H9 (cell line): ENCODE data around the gene DPEP3. TPM values are rescaled to one million over a fixed set of nuclear protein-coding genes. Genes with fewer than 3 reads are reported as not detected.

Source experiments
- DNase-seq: peaks from one replicate; pipeline ENCODE4 v3.0.0-alpha.2; 2017
- H2AFZ ChIP-seq: one replicate; pipeline ENCODE4 v1.6.1; 2013; ENCODE audit warnings: mild to moderate bottlenecking, low read length, control low read depth, moderate library complexity
- H2AK5ac ChIP-seq: 2 replicates; pipeline ENCODE4 v1.6.1; 2013; ENCODE audit warnings: low read length, control low read depth, mixed read lengths; ENCODE audit not compliant: insufficient read length
- H2BK120ac ChIP-seq: one replicate; pipeline ENCODE4 v1.6.1; 2013; ENCODE audit warnings: low read depth, mild to moderate bottlenecking, low read length, control low read depth, inconsistent platforms; ENCODE audit not compliant: poor library complexity, severe bottlenecking
- H2BK12ac ChIP-seq: 2 replicates; pipeline ENCODE4 v1.6.1; 2013; ENCODE audit warnings: low read length, control low read depth, mixed read lengths, low read depth; ENCODE audit not compliant: insufficient read length
- H2BK15ac ChIP-seq: 2 replicates; pipeline ENCODE4 v1.6.1; 2013; ENCODE audit warnings: low read depth, low read length, control low read depth
- H2BK20ac ChIP-seq: one replicate; pipeline ENCODE4 v1.6.1; 2013; ENCODE audit warnings: low read depth, mild to moderate bottlenecking, low read length, control low read depth, inconsistent platforms; ENCODE audit not compliant: poor library complexity, severe bottlenecking
- H2BK5ac ChIP-seq: 2 replicates; pipeline ENCODE4 v1.6.1; 2013; ENCODE audit warnings: low read length, control low read depth, mixed read lengths; ENCODE audit not compliant: insufficient read length
- H3K14ac ChIP-seq: 2 replicates; pipeline ENCODE4 v1.6.1; 2013; ENCODE audit warnings: low read length, control low read depth; ENCODE audit not compliant: insufficient read depth
- H3K18ac ChIP-seq: 2 replicates; pipeline ENCODE4 v1.6.1; 2013; ENCODE audit warnings: low read depth, mild to moderate bottlenecking, mixed read lengths, low read length, control low read depth; ENCODE audit not compliant: insufficient read length
- H3K23ac ChIP-seq: 2 replicates; pipeline ENCODE4 v1.6.1; 2013; ENCODE audit warnings: low read length, control low read depth, mixed read lengths, low read depth; ENCODE audit not compliant: insufficient read length
- H3K23me2 ChIP-seq: 2 replicates; pipeline ENCODE4 v1.6.1; 2013; ENCODE audit warnings: low read depth, mild to moderate bottlenecking, mixed read lengths, low read length, control low read depth; ENCODE audit not compliant: insufficient read length, poor library complexity, severe bottlenecking
- H3K27ac ChIP-seq: 2 replicates; pipeline ENCODE4 v1.5.1; 2013; ENCODE audit warnings: low read length, control low read depth, mixed read lengths, low read depth; ENCODE audit not compliant: insufficient read length
- H3K27me3 ChIP-seq: 2 replicates; pipeline ENCODE4 v1.6.1; 2013; ENCODE audit warnings: low read length, control low read depth, inconsistent platforms; ENCODE audit not compliant: insufficient read depth
- H3K4ac ChIP-seq: 2 replicates; pipeline ENCODE4 v1.6.1; 2013; ENCODE audit warnings: low read depth, mild to moderate bottlenecking, control low read depth, inconsistent platforms, low read length, moderate library complexity
- H3K4me1 ChIP-seq: 2 replicates; pipeline ENCODE4 v1.6.1; 2013; ENCODE audit warnings: low read length, control low read depth, inconsistent platforms; ENCODE audit not compliant: insufficient read depth
- H3K4me2 ChIP-seq: 2 replicates; pipeline ENCODE4 v1.6.1; 2013; ENCODE audit warnings: low read length, control low read depth, mixed read lengths; ENCODE audit not compliant: insufficient read length, insufficient read depth
- H3K56ac ChIP-seq: 2 replicates; pipeline ENCODE4 v1.6.1; 2013; ENCODE audit warnings: low read depth, mild to moderate bottlenecking, mixed read lengths, low read length, control low read depth; ENCODE audit not compliant: insufficient read length
- H3K79me1 ChIP-seq: 2 replicates; pipeline ENCODE4 v1.6.1; 2013; ENCODE audit warnings: low read depth, mild to moderate bottlenecking, moderate library complexity, low read length, control low read depth, inconsistent platforms; ENCODE audit not compliant: insufficient read depth, poor library complexity, severe bottlenecking
- H3K79me2 ChIP-seq: 2 replicates; pipeline ENCODE4 v1.6.1; 2013; ENCODE audit warnings: low read length, control low read depth, inconsistent platforms; ENCODE audit not compliant: insufficient read depth
- H3K9ac ChIP-seq: 2 replicates; pipeline ENCODE4 v1.6.1; 2013; ENCODE audit warnings: low read length, control low read depth, mixed read lengths; ENCODE audit not compliant: insufficient read length; ENCODE audit errors: extremely low read depth
- H3K9me3 ChIP-seq: one replicate; pipeline ENCODE4 v1.6.1; 2013; ENCODE audit warnings: low read depth, low read length, inconsistent platforms; ENCODE audit not compliant: control insufficient read depth
- H3T11ph ChIP-seq: one replicate; pipeline ENCODE4 v1.6.1; 2013; ENCODE audit warnings: mild to moderate bottlenecking, low read length, control low read depth, inconsistent platforms
- H4K20me1 ChIP-seq: one replicate; pipeline ENCODE4 v1.6.1; 2013; ENCODE audit not compliant: control insufficient read depth, insufficient read length, insufficient read depth
- H4K5ac ChIP-seq: 2 replicates; pipeline ENCODE4 v1.6.1; 2013; ENCODE audit warnings: low read depth, mild to moderate bottlenecking, mixed read lengths, low read length, control low read depth; ENCODE audit not compliant: insufficient read length
- H4K8ac ChIP-seq: replicated peaks from 2 replicates; pipeline ENCODE4 v1.6.1; 2013; ENCODE audit warnings: low read length, control low read depth, mixed read lengths, low read depth; ENCODE audit not compliant: insufficient read length
- H4K91ac ChIP-seq: 2 replicates; pipeline ENCODE4 v1.6.1; 2013; ENCODE audit warnings: low read depth, mild to moderate bottlenecking, moderate library complexity, mixed read lengths, low read length, control low read depth; ENCODE audit not compliant: insufficient read length
- H3K27ac Mint-ChIP-seq, 3 experiments: 2 replicates in 2 of 3; 3 replicates in 1 of 3; pipeline ENCODE4 v1.8.0; 2020 to 2021; ENCODE audit warnings: mixed read lengths in 3 of 3, mild to moderate bottlenecking in 1 of 3, moderate library complexity in 1 of 3
- H3K27me3 Mint-ChIP-seq: 2 replicates; pipeline ENCODE4 v1.8.0; 2021; ENCODE audit warnings: low read depth, mild to moderate bottlenecking, moderate library complexity, mixed read lengths
- H3K36me3 Mint-ChIP-seq, 3 experiments: 2 replicates in 2 of 3; 3 replicates in 1 of 3; pipeline ENCODE4 v1.8.0; 2020 to 2021; ENCODE audit warnings: low read depth in 3 of 3, mixed read lengths in 3 of 3; ENCODE audit not compliant: insufficient read depth in 1 of 3
- H3K4me1 Mint-ChIP-seq, 2 experiments: 2 replicates each; pipeline ENCODE4 v1.8.0; 2020; ENCODE audit warnings: mixed read lengths in 2 of 2
- H3K4me3 Mint-ChIP-seq, 2 experiments: 2 replicates in 1 of 2; 3 replicates in 1 of 2; pipeline ENCODE4 v1.8.0; 2020 to 2021; ENCODE audit warnings: mild to moderate bottlenecking in 2 of 2, mixed read lengths in 2 of 2, moderate library complexity in 1 of 2
- H3K9me3 Mint-ChIP-seq, 2 experiments: 2 replicates in 1 of 2; 3 replicates in 1 of 2; pipeline ENCODE4 v1.8.0; 2020; ENCODE audit warnings: mild to moderate bottlenecking in 2 of 2, mixed read lengths in 2 of 2, moderate library complexity in 1 of 2
- WGBS: extraction: QIAGEN DNeasy Blood & Tissue Kit; methylation state at CpG from one replicate; pipeline ENCODE4 v1.1.7; 2013; ENCODE audit warnings: missing lambda C conversion rate, low lambda C conversion rate, mixed read lengths; ENCODE audit not compliant: insufficient read length; ENCODE audit errors: extremely low coverage; 5-methylcytosine and 5-hydroxymethylcytosine counted together
- total RNA-seq: library from RNA; stranded (reverse); gene quantifications from 2 replicates; pipeline ENCODE4 v1.2.1, GENCODE V29; 2021
- TF ChIP-seq, protein P1 (sequence below): fragments of 200-600 bp; sonication (generic); conservative IDR thresholded peaks from 3 replicates; pipeline ENCODE4 v1.8.0; 2021; ENCODE audit warnings: antibody characterized with exemption, mild to moderate bottlenecking

The DPEP3 gene
- total RNA-seq, 1 experiment from 2014 or later = 0.68 TPM

DNA sequence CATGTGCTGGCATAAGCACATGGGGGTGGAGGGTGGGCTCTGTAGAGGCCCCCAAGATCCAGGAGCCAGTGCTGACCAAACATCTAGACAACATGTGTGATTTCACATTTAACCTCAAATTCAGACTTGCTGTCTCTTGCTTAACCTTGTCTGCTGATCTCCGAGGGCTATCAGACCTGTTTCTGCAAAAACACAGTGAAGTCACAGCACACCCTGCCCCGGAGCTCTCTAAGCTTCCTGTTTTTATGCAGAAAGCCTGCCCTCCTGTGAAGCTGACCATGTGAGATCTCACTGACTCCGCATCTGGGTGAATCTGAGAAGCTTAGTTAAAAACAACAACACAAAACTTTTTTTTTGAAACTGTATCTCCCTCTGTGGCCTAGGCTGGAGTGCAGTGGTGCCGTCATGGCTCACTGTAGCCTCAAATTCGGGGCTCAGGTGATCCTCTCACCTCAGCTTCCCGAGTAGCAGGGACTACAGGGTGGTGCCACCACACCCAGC, 25.5 kb upstream of the DPEP3 start:
- H3K9me3 ChIP-seq = no peaks in the 10 kb centered on the region
- H4K5ac ChIP-seq = no peak overlapping the region
- H3K27ac ChIP-seq = no peak overlapping the region
- H3K9ac ChIP-seq = no peak overlapping the region
- H2BK120ac ChIP-seq = no peak overlapping the region
- H2BK12ac ChIP-seq = no peak overlapping the region
- H3K79me1 ChIP-seq = no peaks in the 10 kb centered on the region
- H4K8ac ChIP-seq = no peak overlapping the region
- H3T11ph ChIP-seq = no peak overlapping the region
- H3K18ac ChIP-seq = peak overlapping the region; percentile 15
- no peaks in the 10 kb centered on the region for H3K79me2 ChIP-seq
- H3K27me3 ChIP-seq = no peaks in the 10 kb centered on the region
- H2AK5ac ChIP-seq = no peak overlapping the region
- H2BK20ac ChIP-seq = no peak overlapping the region
- H2AFZ ChIP-seq = no peak overlapping the region
- no peak overlapping the region for H3K56ac ChIP-seq
- H3K14ac ChIP-seq = no peak overlapping the region
- TF ChIP-seq, protein P1, sequence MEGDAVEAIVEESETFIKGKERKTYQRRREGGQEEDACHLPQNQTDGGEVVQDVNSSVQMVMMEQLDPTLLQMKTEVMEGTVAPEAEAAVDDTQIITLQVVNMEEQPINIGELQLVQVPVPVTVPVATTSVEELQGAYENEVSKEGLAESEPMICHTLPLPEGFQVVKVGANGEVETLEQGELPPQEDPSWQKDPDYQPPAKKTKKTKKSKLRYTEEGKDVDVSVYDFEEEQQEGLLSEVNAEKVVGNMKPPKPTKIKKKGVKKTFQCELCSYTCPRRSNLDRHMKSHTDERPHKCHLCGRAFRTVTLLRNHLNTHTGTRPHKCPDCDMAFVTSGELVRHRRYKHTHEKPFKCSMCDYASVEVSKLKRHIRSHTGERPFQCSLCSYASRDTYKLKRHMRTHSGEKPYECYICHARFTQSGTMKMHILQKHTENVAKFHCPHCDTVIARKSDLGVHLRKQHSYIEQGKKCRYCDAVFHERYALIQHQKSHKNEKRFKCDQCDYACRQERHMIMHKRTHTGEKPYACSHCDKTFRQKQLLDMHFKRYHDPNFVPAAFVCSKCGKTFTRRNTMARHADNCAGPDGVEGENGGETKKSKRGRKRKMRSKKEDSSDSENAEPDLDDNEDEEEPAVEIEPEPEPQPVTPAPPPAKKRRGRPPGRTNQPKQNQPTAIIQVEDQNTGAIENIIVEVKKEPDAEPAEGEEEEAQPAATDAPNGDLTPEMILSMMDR = no peak
- H4K91ac ChIP-seq = no peak overlapping the region
- H3K4ac ChIP-seq = no peak overlapping the region
- H4K20me1 ChIP-seq = no peaks in the 10 kb centered on the region
- no peaks in the 10 kb centered on the region for H3K9me3 Mint-ChIP-seq
- peaks cover 13 to 18% of the 10 kb centered on the region in 2 experiments for H3K4me1 Mint-ChIP-seq
- WGBS = no CpG with 5 or more reads among the region's 6 CpGs
- H3K27ac Mint-ChIP-seq = peak overlapping the region; percentile 7 to 72 (median 70); a peak in 3 of 7 replicates
- H3K4me2 ChIP-seq = no peak overlapping the region
- H3K36me3 Mint-ChIP-seq = no peaks in the 10 kb centered on the region
- H2BK15ac ChIP-seq = no peak overlapping the region
- H3K23ac ChIP-seq = no peak overlapping the region
- no peak overlapping the region for H3K4me3 Mint-ChIP-seq
- peaks cover 6% of the 10 kb centered on the region for H3K27me3 Mint-ChIP-seq
- no peak for DNase-seq
- peaks cover 5% of the 10 kb centered on the region; the same call in 1 of the 2 replicates for H3K4me1 ChIP-seq
- H2BK5ac ChIP-seq = no peak overlapping the region
- H3K23me2 ChIP-seq = no peaks in the 10 kb centered on the region
